ENCODE measurements around the gene TCF21. TPM values are rescaled to one million over a fixed set of nuclear protein-coding genes. Genes with fewer than 3 reads are reported as not detected.

The TCF21 gene
- total and polyA plus RNA-seq, 2 experiments from 2014 or later: 0.17 to 0.19 TPM

GRCh38 chr6:133887880-133888230 is 1.1 kb upstream of the TCF21 start:
- H3K9me2 ChIP-seq (ENCODE audit: insufficient read depth): no peaks in the 10 kb centered on the region
- 0 out of 2 replicates have a peak, but pooled peaks cover 5% of the 10 kb centered on the region for H3F3A ChIP-seq (replicated peaks; ENCODE audit: low read depth)
- no peaks in the 10 kb centered on the region for H3K36me3 ChIP-seq (ENCODE audit: insufficient read depth)
- ATAC-seq: no peak
- H2AFZ ChIP-seq: no peak overlapping the region
- Mint-ChIP-seq H3K27ac (no peak overlapping the region), H3K27me3 (ENCODE audit: insufficient read depth, low read depth, poor library complexity) (peaks cover 52% of the 10 kb centered on the region), H3K4me3 (peak overlapping the region; percentile 90; the same call in 1 of the 3 replicates), H3K4me1 (peaks cover 33% of the 10 kb centered on the region), H3K36me3 (ENCODE audit: low read depth) (no peaks in the 10 kb centered on the region), H3K9me3 (no peaks in the 10 kb centered on the region; the same call in 2 of the 3 replicates)
- no peak overlapping the region for H3K4me3 ChIP-seq
- TF ChIP-seq ZNF114 (CRISPR knock-in tag; IDR thresholded peaks at IDR 0.05): no peak
- no peak for TF ChIP-seq NANOG (IDR thresholded peaks at IDR 0.05; ENCODE audit: borderline replicate concordance)
- no peak for TF ChIP-seq REST (IDR thresholded peaks at IDR 0.05; ENCODE audit: unreplicated experiment)
- no peak for TF ChIP-seq ZNF462 (CRISPR knock-in tag; IDR thresholded peaks at IDR 0.05)
- peaks cover 77% of the 10 kb centered on the region for H3K27me3 ChIP-seq (ENCODE audit: insufficient read depth)
- no peaks in the 10 kb centered on the region for H3K79me2 ChIP-seq (replicated peaks; ENCODE audit: insufficient read depth)
- H3K4me2 ChIP-seq: peak overlapping the region; percentile 91; the same call in 1 of the 2 replicates
- H3K4me1 ChIP-seq (ENCODE audit: insufficient read depth): peaks cover 39% of the 10 kb centered on the region
- no peak for DNase-seq (ENCODE audit: low spot score)
- no peaks in the 10 kb centered on the region for H4K20me1 ChIP-seq (replicated peaks; ENCODE audit: insufficient read depth)
- no peak overlapping the region for H3K27ac ChIP-seq (ENCODE audit: low read depth)

Data from GM23338 (cell line).